ENCODE results near the gene FXYD4.
A peak's percentile ranks its signal among the peaks of the same experiment; 100 is the strongest.

FXYD4 gene

DNA sequence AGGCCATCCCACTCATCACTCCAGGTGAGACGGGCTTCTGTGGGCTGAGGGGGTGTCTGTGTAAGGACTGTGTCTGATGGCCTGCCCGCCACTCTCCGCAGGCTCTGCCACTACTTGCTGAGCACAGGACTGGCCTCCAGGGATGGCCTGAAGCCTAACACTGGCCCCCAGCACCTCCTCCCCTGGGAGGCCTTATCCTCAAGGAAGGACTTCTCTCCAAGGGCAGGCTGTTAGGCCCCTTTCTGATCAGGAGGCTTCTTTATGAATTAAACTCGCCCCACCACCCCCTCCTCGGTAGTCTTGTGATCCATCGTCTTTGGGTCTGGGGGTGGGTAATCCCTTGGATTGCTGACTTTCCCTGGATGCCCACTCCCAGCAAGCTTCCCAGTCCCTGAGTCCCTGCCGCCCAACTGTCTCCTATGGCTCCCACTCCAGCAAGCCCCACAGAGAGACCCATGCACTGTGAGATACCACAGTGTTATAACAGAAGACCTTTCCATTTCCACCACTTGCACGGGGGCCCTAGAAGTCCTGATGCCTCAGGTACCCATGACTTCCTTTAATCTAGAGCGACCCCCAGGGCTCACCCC lies 4.7 kb downstream of the FXYD4 start:
- Histone ChIP-seq H3K36me3 (ENCODE audit: control insufficient read depth, insufficient read depth, low read length) (no peaks in the 10 kb centered on the region), H3K27ac (no peak overlapping the region)
- TF ChIP-seq, protein P1, sequence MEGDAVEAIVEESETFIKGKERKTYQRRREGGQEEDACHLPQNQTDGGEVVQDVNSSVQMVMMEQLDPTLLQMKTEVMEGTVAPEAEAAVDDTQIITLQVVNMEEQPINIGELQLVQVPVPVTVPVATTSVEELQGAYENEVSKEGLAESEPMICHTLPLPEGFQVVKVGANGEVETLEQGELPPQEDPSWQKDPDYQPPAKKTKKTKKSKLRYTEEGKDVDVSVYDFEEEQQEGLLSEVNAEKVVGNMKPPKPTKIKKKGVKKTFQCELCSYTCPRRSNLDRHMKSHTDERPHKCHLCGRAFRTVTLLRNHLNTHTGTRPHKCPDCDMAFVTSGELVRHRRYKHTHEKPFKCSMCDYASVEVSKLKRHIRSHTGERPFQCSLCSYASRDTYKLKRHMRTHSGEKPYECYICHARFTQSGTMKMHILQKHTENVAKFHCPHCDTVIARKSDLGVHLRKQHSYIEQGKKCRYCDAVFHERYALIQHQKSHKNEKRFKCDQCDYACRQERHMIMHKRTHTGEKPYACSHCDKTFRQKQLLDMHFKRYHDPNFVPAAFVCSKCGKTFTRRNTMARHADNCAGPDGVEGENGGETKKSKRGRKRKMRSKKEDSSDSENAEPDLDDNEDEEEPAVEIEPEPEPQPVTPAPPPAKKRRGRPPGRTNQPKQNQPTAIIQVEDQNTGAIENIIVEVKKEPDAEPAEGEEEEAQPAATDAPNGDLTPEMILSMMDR (IDR thresholded peaks at IDR 0.05): no peak

DNA sequence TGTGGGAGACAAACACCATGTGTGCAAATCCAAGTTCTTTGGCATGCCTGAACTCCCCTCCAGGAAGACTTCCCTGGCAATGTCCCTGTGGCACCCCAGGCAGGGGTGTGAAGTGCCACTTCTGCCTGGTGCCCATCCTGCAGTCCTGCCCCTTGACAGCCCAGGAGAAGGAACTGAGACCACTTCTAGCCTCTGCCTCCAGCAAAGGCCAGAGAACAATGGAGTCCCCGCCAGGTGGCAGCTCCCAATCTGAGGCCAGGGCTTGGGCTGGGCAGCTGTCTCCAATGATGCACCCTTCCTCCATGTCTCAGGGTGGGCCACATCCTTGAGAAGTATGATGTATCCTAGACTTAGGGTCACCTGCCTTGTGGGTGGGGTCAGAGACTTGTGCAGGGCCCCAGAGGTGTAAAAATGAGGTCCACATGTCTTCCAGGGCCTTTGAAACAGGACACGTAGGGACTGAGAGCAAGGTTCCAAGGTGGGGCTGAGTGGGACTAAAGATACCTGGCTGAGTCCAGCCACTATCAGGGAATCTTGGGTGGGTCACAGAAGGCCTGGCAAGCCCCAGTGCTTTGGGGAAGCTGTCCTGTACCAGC lies 5.5 kb downstream of the FXYD4 start:
- no peaks in the 10 kb centered on the region for H3K9me3 ChIP-seq (ENCODE audit: control insufficient read depth, low read length)
- H3K9ac ChIP-seq: no peak overlapping the region
- H3K4me3 ChIP-seq (ENCODE audit: low read depth, low read length): no peak overlapping the region
- no peaks in the 10 kb centered on the region for H3K36me3 ChIP-seq (ENCODE audit: control insufficient read depth, insufficient read depth, low read length)
- H3K4me1 ChIP-seq: no peaks in the 10 kb centered on the region
- H3K79me2 ChIP-seq: no peaks in the 10 kb centered on the region
- no peak overlapping the region for H3K4me2 ChIP-seq (ENCODE audit: low read length)
- H3K27ac ChIP-seq: no peak overlapping the region
- TF ChIP-seq, protein P1 (IDR thresholded peaks at IDR 0.05): no peak
- H2AFZ ChIP-seq: peak overlapping the region; percentile 3
- no peaks in the 10 kb centered on the region for H3K27me3 ChIP-seq (ENCODE audit: control insufficient read depth, insufficient read depth, low read length)

More for the DNA sequence above, 4.7 kb downstream of the FXYD4 start:
- H3K79me2 ChIP-seq: no peaks in the 10 kb centered on the region
- no peak overlapping the region for H3K9ac ChIP-seq
- no peaks in the 10 kb centered on the region for H3K4me1 ChIP-seq
- no peak overlapping the region for H3K4me2 ChIP-seq (ENCODE audit: low read length)
- no peak overlapping the region for H2AFZ ChIP-seq
- no peaks in the 10 kb centered on the region for H3K27me3 ChIP-seq (ENCODE audit: control insufficient read depth, insufficient read depth, low read length)
- H3K9me3 ChIP-seq (ENCODE audit: control insufficient read depth, low read length): no peaks in the 10 kb centered on the region
- H3K4me3 ChIP-seq (ENCODE audit: low read depth, low read length): no peak overlapping the region

DNA sequence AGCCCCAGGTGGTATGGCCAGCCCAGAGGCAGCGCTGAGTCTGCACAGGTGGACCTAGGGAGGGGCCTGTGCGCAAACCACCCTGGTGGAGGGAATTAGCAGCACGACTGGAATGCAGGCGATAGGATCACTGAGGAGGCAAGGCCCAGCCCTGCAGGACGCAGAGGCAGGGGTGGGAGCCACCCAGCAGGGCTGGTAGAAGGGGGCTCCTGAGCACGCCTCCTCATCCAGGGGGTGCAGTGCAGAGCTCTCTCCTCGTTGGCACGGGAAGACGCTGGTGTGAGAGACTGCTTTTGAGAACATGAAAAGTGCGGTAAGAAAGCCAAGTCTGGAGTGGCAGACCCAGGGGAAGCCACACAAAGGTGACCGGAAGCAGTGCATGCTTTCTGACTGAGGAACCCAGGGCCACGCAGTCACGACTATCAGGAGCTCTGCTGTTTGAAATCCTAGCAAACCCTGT lies 6.0 kb downstream of the FXYD4 start:
- TF ChIP-seq, protein P1 (IDR thresholded peaks at IDR 0.05): no peak

DNA sequence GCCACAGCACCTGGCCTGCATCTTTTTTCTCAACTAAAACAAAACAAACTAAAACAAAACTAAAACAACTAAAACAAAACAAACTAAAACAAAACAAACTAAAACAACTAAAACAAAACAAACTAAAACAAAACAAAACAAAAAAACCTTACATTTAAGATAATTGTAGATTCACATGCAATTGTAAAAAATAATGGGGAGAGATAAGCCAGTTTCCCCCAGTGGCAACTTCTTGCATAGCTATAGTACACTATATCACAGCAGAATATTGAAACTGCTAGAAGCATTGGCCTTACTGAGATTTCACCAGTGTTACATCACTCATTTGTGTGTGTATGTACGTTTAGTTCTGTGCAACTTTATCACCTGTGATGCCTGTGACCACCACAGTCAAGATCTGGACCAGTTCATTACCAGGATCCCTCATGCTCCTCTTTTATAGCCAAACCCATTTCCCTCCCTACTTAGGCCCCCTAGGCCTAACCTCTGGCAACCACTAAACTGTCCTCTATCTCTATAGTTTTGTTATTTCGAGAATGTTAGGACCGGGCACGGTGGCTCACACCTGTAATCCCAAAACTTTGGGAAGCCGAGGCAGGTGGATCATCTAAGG lies 9.3 kb downstream of the FXYD4 start:
- no peaks in the 10 kb centered on the region for H3K79me2 ChIP-seq
- H3K4me3 ChIP-seq (ENCODE audit: low read depth, low read length): no peak overlapping the region
- H3K27me3 ChIP-seq (ENCODE audit: control insufficient read depth, insufficient read depth, low read length): no peaks in the 10 kb centered on the region
- H3K36me3 ChIP-seq (ENCODE audit: control insufficient read depth, insufficient read depth, low read length): no peaks in the 10 kb centered on the region
- H2AFZ ChIP-seq: no peak overlapping the region
- TF ChIP-seq, protein P1 (IDR thresholded peaks at IDR 0.05): no peak
- H3K4me2 ChIP-seq (ENCODE audit: low read length): no peak overlapping the region
- no peak overlapping the region for H3K9ac ChIP-seq
- H3K27ac ChIP-seq: no peak overlapping the region
- no peaks in the 10 kb centered on the region for H3K9me3 ChIP-seq (ENCODE audit: control insufficient read depth, low read length)
- H3K4me1 ChIP-seq: no peaks in the 10 kb centered on the region

More for the DNA sequence above, 6.0 kb downstream of the FXYD4 start:
- Histone ChIP-seq H3K4me3 (ENCODE audit: low read depth, low read length) (no peak overlapping the region), H3K36me3 (ENCODE audit: control insufficient read depth, insufficient read depth, low read length) (no peaks in the 10 kb centered on the region), H3K79me2 (no peaks in the 10 kb centered on the region), H3K27me3 (ENCODE audit: control insufficient read depth, insufficient read depth, low read length) (no peaks in the 10 kb centered on the region), H3K9me3 (ENCODE audit: control insufficient read depth, low read length) (no peaks in the 10 kb centered on the region), H2AFZ (peak overlapping the region; percentile 3), H3K4me1 (no peaks in the 10 kb centered on the region), H3K9ac (no peak overlapping the region), H3K4me2 (ENCODE audit: low read length) (no peak overlapping the region), H3K27ac (no peak overlapping the region)
